Psoas muscle (tissue), 8 donors: ENCODE data around the gene GAS2L1. TPM values are rescaled to one million over a fixed set of nuclear protein-coding genes. Genes with fewer than 3 reads are reported as not detected.

ENCODE experiments used
- ATAC-seq, 4 donors: fragments of 200-7000 bp; cut with Tn5 transposase; one replicate each; pipeline ENCODE4 v1.9.1; 2020; ENCODE audit warnings: moderate library complexity in 3 of 4, mild to moderate bottlenecking in 2 of 4
- DNase-seq, 2 donors: peaks; one replicate each; pipeline ENCODE4 v3.0.0-alpha.2; 2020
- H3K27ac ChIP-seq: fragments of 200-600 bp; one replicate; pipeline ENCODE4 v1.8.0; 2022
- H3K27me3 ChIP-seq, 3 donors: fragments of 200-600 bp in 1 of 3; one replicate each; pipeline versions ENCODE4 v1.6.1 to v1.8.0; 2013 to 2022; ENCODE audit warnings: low read length in 2 of 3, mild to moderate bottlenecking in 2 of 3, moderate library complexity in 1 of 3; ENCODE audit not compliant: insufficient read depth in 3 of 3
- H3K36me3 ChIP-seq, 2 donors: fragments of 200-600 bp in 1 of 2; one replicate each; pipeline versions ENCODE4 v1.6.1 to v1.8.0; 2013 to 2022; ENCODE audit warnings: low read depth in 1 of 2, mild to moderate bottlenecking in 1 of 2, moderate library complexity in 1 of 2; ENCODE audit not compliant: insufficient read depth in 1 of 2
- H3K4me1 ChIP-seq: fragments of 200-600 bp; one replicate; pipeline ENCODE4 v1.8.0; 2022
- H3K4me3 ChIP-seq: fragments of 200-600 bp; one replicate; pipeline ENCODE4 v1.8.0; 2022; ENCODE audit warnings: mild to moderate bottlenecking
- H3K9me3 ChIP-seq: fragments of 200-600 bp; one replicate; pipeline ENCODE4 v1.8.0; 2022
- CTCF ChIP-seq: fragments of 200-600 bp; IDR thresholded peaks from one replicate; pipeline ENCODE4 v1.8.0; 2022; ENCODE audit warnings: antibody characterized with exemption
- WGBS, 3 donors: extraction: QIAGEN DNeasy Blood & Tissue Kit; methylation state at CpG; one replicate each; pipeline versions ENCODE4 v1.1.6 to v1.1.7; 2013; 5-methylcytosine and 5-hydroxymethylcytosine counted together
- intact Hi-C, 2 donors: fragments of 100-400 bp; cut with DNase I; formaldehyde crosslinking; loops; one replicate each; pipeline versions ENCODE4 v1.11.0 to v1.14.2; 2022
- polyA plus RNA-seq, 3 donors: library from polyadenylated mRNA; stranded (reverse); fragments of 200-250 nt; gene quantifications; one replicate each; pipeline ENCODE4 v1.2.3, GENCODE V29; 2013
- total RNA-seq, 4 donors: library from RNA; stranded (reverse); fragmentation: NEBNext Ultra II Directional in 2 of 4; extraction: Animal tissue kit (Norgen Biotek cat#: 25700) in 2 of 4; gene quantifications; one replicate each; pipeline versions ENCODE4 v1.2.1 to v1.2.4, GENCODE V29; 2021 to 2023
- donor health status: healthy with polysubstance abuse.
- donor health status: DM: no; HTN: no; CAD: no; lungs with moderate emphysema.
- donor health status: Bipolar disorder and iron deficiency.
- donor health status: healthy.
- donor health status: DM: yes; HTN: yes; CAD: no.
- donor health status: DM: no; HTN: no; CAD: no.
- donor health status: DM: no; HTN: no; CAD: no.
- donor health status: DM: yes; HTN: yes; CAD: no.

The GAS2L1 gene
- total and polyA plus RNA-seq, 7 donors = 4.6 to 19.8 (median 5.2) TPM

GRCh38 chr22:29346659-29347058 is 40.2 kb downstream of the GAS2L1 start:
- no peaks in the 10 kb centered on the region for H3K27me3 ChIP-seq
- 25 to 32% (median 28%) methylated on average over 4 of the region's 4 CpGs for WGBS, 3 donors
- no peak for TF ChIP-seq CTCF
- ATAC-seq (peak in 3 of 4 donors; percentile 14 to 48 (median 37)), DNase-seq (peak in 1 of 2 donors; percentile 77)
- peaks cover 5 to 71% of the 10 kb centered on the region in 2 donors for H3K36me3 ChIP-seq
- H3K27ac ChIP-seq = peak overlapping the region; percentile 61
- no peaks in the 10 kb centered on the region for H3K9me3 ChIP-seq
- H3K4me1 ChIP-seq = peaks cover 64% of the 10 kb centered on the region
- no peak overlapping the region for H3K4me3 ChIP-seq
- intact Hi-C loops = no loop called here

- ATAC-seq = no peak
- Histone ChIP-seq H3K4me3 (no peak overlapping the region), H3K27ac (peak overlapping the region; percentile 73), H3K9me3 (no peaks in the 10 kb centered on the region), H3K36me3 (peaks cover 6 to 71% of the 10 kb centered on the region in 2 donors), H3K4me1 (peaks cover 64% of the 10 kb centered on the region), H3K27me3 (no peaks in the 10 kb centered on the region)
- TF ChIP-seq CTCF = no peak
- intact Hi-C loops = no loop called here
- no peak for DNase-seq
- 24 to 47% (median 25%) methylated on average over 2 of the region's 2 CpGs for WGBS, 3 donors
Observed at GRCh38 chr22:29348041-29348440, 41.6 kb downstream of the GAS2L1 start.

- 38 to 50% (median 48%) methylated on average over 18 of the region's 18 CpGs for WGBS, 3 donors
- DNase-seq (peak in 1 of 2 donors; percentile 88), ATAC-seq (peak; percentile 56 to 84 (median 79))
- H3K9me3 ChIP-seq = no peaks in the 10 kb centered on the region
- intact Hi-C loops = no loop called here
- H3K27ac ChIP-seq = peak overlapping the region; percentile 73
- peaks cover 60% of the 10 kb centered on the region for H3K4me1 ChIP-seq
- peaks cover 6 to 75% of the 10 kb centered on the region in 2 donors for H3K36me3 ChIP-seq
- no peaks in the 10 kb centered on the region for H3K27me3 ChIP-seq
- H3K4me3 ChIP-seq = no peak overlapping the region
- no peak for TF ChIP-seq CTCF
Observed at GRCh38 chr22:29348956-29349355, 42.5 kb downstream of the GAS2L1 start.

GRCh38 chr22:29351042-29351441 is 44.6 kb downstream of the GAS2L1 start:
- Histone ChIP-seq H3K4me3 (no peak overlapping the region), H3K4me1 (peaks cover 50% of the 10 kb centered on the region), H3K27me3 (no peaks in the 10 kb centered on the region), H3K27ac (no peak overlapping the region), H3K36me3 (peaks cover 6 to 89% of the 10 kb centered on the region in 2 donors), H3K9me3 (no peaks in the 10 kb centered on the region)
- 95 to 98% (median 96%) methylated on average over 6 of the region's 6 CpGs for WGBS, 3 donors
- intact Hi-C loops = no loop called here
- no peak for TF ChIP-seq CTCF
- DNase-seq = peak in 1 of 2 donors; percentile 6
- ATAC-seq = no peak

GRCh38 chr22:29351891-29352290 is 45.4 kb downstream of the GAS2L1 start:
- no peaks in the 10 kb centered on the region for H3K9me3 ChIP-seq
- 84 to 95% (median 87%) methylated on average over 9 of the region's 9 CpGs for WGBS, 3 donors
- peaks cover 6 to 97% of the 10 kb centered on the region in 2 donors for H3K36me3 ChIP-seq
- DNase-seq (peak in 1 of 2 donors; percentile 40), ATAC-seq (no peak)
- H3K27ac ChIP-seq = no peak overlapping the region
- H3K27me3 ChIP-seq = no peaks in the 10 kb centered on the region
- TF ChIP-seq CTCF = no peak
- intact Hi-C loops = no loop called here
- no peak overlapping the region for H3K4me3 ChIP-seq
- peaks cover 41% of the 10 kb centered on the region for H3K4me1 ChIP-seq
